Measurements from ENCODE around the gene HPS5.
"Not testable (repeated sequence)": the region's sequence is repeated elsewhere in the genome, so short reads cannot be mapped to it uniquely, and the experiment has no call there.

HPS5 gene, protein sequence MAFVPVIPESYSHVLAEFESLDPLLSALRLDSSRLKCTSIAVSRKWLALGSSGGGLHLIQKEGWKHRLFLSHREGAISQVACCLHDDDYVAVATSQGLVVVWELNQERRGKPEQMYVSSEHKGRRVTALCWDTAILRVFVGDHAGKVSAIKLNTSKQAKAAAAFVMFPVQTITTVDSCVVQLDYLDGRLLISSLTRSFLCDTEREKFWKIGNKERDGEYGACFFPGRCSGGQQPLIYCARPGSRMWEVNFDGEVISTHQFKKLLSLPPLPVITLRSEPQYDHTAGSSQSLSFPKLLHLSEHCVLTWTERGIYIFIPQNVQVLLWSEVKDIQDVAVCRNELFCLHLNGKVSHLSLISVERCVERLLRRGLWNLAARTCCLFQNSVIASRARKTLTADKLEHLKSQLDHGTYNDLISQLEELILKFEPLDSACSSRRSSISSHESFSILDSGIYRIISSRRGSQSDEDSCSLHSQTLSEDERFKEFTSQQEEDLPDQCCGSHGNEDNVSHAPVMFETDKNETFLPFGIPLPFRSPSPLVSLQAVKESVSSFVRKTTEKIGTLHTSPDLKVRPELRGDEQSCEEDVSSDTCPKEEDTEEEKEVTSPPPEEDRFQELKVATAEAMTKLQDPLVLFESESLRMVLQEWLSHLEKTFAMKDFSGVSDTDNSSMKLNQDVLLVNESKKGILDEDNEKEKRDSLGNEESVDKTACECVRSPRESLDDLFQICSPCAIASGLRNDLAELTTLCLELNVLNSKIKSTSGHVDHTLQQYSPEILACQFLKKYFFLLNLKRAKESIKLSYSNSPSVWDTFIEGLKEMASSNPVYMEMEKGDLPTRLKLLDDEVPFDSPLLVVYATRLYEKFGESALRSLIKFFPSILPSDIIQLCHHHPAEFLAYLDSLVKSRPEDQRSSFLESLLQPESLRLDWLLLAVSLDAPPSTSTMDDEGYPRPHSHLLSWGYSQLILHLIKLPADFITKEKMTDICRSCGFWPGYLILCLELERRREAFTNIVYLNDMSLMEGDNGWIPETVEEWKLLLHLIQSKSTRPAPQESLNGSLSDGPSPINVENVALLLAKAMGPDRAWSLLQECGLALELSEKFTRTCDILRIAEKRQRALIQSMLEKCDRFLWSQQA

DNA sequence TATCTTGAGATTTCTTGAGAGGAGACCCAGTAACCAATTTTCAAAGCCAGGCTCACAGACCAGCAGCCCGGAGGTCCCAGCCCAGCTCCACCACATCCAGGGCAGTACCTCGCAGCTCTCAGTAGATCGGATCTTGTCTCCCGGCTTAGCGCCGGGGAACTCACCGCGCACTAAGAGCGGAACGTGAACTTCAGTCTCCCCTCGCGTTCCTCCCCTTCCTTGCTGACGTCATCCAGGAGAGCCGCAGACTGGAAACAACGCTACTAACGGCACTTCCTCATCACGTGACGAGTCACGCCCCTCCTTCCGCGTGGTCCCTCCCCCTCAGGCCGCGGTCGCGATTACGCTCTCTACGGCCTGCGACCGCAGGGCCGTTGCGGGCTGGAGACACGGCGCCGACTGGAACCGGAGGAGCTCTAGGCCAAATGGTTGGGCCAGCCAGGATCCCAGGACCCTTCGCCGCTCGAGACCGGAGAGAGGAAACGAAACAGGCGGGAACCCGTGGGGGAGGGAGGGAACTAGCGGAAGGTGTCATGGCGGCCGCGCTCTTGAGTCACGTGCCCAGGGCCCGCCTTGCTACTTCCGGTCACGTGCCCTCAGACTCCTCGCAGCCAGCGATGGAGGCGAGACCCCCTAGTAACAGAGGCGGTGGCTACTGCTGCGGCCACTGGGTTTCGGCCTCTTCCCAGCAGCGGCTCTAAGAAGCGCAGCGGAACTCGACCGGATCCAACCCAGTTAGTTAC lies at the start of gene HPS5, which contains the start of gene GTF2H1:
Gene HPS5 (minus strand): TSS at position 172 of the 743 bp plus-strand sequence. CDS start 4,282 bp downstream, outside the sequence.
Gene GTF2H1 (plus strand): TSS at position 599 of the 743 bp plus-strand sequence. CDS start 10,508 bp downstream, outside the sequence.
- DNase-seq (ENCODE audit: low spot score) = peak; percentile 96

DNA sequence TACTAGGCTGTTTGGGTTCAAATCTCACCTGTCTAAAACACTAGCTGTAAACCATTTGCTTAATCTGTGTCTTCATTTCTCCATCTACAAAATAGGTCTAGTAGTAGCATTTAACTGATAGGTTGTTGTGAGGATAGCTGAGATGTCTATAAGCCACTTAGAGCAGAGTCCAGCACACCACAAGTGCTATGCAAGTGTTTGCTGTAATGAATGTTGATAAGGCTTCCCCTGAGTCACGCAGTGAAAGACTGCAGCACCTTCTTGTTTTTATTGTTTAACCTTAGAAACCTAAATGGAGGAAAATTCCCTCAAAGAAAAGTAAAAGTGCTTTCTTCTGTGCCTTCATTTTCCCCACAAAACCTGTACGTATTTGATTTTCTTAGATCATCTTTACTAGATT lies 49.3 kb upstream of the HPS5 start:
- DNase-seq (ENCODE audit: low spot score) = no peak

DNA sequence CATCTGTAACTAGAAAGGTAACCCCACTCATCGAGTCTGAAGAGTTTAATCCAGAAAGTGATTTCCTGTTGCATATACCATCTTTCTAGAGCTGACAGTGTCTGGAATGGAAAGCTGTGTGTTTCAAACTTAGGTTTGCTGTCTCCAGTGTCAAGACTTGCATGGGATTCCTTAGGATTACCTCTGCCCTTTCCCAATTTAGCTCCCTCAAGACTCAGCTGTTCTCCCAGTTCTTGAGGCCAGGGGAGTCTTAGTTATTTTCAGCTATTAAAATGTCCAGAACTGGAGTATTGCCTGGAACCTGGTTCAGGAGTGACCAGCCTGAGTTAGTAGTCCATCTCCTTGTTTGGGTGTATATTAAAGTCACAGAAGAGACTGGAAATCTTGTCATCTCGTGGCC lies 47.5 kb upstream of the HPS5 start:
- DNase-seq (ENCODE audit: low spot score) = no peak

DNA sequence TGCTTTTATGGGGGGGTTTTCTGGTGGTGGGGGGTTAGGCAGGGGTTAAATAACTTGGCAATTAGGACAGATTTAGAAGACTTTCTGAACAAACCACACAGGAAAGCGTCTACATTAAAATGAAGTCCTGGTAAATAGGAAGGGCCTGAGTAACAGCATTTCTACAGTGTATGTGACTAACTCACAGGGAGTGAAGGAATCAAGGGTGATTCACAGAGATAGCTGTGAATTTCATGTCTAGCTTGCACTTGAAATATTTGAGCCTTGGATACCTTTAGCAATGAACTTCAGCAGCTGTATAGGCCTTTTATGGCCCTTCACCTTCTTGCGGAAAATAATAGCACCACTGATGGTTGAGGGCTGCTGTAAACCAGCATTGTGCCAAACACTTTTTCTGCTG lies 46.3 kb upstream of the HPS5 start:
- DNase-seq (ENCODE audit: low spot score) = peak; percentile 7

DNA sequence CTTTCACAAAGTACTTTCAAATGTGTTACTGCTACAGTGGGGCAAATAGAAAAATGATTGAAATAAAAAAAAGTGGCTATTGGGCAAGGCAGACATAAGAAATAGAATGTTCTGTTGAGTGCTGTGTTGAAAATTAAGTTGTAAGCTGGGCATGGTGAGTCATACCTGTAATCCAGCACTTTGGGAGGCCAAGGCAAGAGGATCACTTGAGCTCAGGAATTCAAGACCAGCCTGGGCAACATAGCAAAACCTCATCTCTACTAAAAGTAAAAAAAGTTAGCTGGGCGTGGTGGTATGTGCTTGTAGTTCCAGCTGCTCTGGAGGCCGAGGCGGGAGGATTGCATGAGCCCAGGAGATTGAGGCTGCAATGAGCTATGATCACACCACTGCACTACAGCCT lies 45.5 kb upstream of the HPS5 start:
- no peak for DNase-seq (ENCODE audit: low spot score)

DNA sequence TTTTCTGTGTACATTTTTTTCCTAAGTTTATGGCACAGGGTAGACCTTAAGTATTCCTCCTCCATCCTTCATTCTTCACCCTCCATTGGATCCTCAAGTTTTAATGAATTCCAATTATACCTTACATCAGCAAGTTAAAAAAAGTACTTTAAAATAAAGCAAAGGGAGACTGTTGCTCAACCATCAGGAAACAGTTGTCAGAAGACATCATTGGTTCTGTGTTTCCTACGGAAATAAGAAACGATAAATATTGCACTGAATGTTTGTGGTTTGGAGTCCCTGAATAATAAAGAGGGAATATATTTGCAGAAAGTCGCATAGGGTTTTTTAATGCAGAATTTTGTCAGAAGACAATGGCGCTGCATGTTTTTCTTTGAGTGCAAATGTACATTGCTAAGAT lies 44.3 kb upstream of the HPS5 start:
- no peak for DNase-seq (ENCODE audit: low spot score)

DNA sequence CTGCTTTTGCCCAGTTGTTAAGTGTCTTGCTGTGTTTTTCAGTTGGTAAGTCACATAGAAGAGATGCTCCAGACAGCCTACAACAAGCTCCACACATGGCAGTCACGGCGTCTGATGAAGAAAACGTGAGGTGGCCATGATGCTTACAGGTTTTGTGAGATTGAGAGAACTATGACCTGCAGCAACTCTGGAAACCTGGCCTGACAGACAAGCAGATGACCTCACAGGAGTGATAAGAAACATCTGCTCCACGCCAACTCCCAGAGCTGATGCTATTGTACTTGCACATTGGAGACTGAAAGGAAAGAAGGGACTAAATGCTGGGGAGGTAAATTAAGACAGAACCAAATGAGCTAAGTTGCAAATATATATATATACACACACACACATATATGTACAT lies 43.8 kb upstream of the HPS5 start:
- DNase-seq (ENCODE audit: low spot score) = no peak

DNA sequence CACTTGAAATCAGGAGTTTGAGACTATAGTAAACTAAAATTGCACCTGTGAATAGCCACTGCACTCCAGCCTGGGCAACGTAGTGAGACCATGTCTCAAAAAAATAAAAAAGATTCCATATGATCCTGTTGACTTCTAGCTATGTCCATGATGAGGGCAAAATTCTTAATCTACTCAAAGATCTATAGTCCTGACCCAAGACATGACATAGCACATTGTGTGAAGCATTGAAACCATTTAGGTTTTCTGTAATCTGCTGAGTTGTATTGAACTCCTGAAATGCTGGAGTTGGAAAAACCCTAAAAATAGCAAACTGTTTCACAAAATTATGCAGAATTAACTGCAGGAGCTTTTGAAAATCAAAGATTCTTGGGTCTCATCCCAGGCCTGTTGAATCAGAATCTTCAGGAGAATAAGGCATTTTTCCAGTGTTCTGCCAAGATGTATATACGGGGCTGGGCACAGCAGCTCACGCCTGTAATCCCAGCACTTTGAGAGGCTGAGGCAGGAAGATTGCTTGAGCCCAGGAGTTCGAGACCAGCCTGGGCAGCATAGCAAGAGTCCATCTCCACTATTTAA lies 42.6 kb upstream of the HPS5 start:
- DNase-seq (ENCODE audit: low spot score) = no peak

DNA sequence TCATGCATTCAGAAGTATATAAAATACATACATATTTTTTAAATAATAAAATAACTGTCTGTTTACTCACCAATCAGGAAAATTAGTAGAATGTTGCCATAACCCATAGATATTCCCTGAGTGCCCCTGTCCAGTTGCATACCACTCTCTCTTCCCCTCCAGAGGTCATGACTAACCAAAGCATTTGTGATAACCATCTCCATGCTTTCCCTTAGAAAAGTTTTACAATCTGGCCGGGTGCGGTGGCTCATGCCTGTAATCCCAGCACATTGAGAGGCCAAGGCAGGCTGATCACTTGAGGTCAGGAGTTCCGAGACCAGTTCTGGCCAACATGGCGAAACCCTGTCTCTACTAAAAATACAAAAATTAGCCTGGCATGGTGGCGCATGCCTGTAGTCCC lies 39.2 kb upstream of the HPS5 start:
- DNase-seq (ENCODE audit: low spot score) = no peak

DNA sequence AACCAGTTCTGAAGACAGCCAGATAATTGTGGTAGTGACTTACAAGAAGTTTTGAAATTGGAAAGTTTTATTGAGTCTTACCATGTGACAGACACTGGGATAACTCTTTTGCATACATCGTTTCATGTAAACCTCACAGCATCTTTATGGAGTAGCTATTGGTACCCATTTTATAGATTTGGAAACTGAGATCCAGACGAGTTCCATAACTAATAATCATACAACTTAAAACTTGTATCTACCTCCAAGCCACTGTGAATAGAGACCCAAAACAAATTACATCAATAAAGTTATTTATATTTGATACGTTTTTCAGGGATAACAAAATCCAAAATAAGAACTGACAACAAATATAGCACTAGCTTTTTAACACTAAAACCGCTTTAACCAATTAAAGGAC lies 36.7 kb upstream of the HPS5 start:
- no peak for DNase-seq (ENCODE audit: low spot score)

DNA sequence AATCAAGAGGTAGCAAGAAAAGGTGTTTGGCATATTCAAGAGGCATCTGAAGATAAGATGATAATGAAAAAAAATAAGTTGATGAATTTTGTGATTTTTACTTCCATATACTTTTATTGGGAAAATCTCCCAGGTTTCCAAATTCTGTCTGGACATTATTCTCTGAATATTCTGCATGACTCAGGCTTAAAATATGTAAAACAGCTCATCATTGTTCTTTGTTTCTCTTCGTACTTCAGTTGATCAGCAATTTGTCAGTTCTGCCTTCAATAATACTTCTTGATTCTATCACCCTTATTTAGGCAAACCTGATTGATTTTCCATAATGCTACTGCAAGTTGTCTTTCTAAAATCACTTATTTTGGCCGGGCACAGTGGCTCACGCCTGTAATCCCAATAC lies 30.6 kb upstream of the HPS5 start:
- no peak for DNase-seq (ENCODE audit: low spot score)

DNA sequence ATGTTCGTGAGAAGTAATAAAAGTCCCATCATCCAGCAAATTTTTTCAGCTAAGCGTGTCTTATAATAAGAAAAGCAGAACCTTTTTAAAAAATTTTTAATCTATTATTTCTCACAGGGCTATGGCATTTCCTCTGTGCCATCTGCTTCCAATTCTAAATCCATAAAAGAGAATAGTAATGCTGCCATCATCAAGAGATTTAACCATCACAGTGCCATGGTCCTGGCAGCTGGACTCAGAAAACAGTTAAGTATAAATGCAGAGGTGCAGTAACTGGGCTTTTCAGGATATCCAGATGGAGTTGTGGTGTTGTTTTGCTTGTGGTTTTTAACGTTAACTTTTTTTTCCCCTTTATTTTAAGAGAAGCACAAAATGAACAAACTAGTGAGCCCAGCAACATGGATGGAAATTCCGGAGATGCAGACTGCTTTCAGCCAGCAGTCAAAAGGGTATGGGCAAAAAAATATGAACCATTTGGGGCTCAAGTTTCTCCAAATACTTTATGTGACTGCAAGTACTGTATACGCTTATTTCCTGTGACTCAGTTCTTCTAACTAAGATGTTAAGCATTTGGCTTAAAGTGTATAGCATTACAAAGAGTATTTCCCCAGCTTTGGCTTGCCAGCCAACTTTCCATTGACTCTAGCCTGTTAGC lies 25.7 kb upstream of the HPS5 start:
- no peak for DNase-seq (ENCODE audit: low spot score)

DNA sequence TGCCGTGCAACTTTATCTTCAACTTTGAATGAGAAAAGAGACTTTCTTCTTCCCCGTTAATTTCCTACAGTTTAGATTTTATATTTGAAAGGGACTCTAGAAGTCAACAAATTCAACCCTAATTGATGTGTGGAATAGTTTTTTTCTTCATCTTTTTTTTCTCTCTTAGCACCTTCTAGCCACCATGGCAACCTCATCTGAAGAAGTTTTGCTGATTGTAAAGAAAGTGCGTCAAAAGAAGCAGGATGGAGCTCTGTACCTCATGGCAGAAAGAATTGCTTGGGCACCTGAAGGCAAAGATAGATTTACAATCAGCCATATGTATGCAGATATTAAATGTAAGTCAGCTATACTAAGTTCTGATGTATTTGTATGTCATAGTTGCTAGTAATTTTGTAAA lies 11.0 kb upstream of the HPS5 start:
- peak; percentile 42 for DNase-seq (ENCODE audit: low spot score)

DNA sequence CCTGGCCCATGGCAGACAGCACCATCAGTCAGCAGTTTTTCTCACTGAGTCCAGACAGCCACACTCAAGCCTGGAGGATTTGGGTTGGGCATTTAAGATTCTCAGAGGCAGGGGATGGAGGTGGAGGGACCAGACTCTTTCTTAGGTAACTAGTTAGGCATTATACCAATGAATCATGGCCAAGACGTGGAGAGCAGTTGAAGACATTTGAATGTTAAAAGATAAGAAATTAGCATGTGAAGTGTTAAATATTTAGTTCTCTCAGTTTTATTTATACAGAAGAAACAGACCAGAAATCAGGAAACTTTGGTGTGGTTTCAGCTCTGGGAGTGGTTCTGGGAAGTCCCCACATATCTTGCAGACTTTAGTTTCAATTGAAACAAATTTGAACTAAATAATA lies 10.4 kb upstream of the HPS5 start:
- DNase-seq (ENCODE audit: low spot score) = peak; percentile 70

DNA sequence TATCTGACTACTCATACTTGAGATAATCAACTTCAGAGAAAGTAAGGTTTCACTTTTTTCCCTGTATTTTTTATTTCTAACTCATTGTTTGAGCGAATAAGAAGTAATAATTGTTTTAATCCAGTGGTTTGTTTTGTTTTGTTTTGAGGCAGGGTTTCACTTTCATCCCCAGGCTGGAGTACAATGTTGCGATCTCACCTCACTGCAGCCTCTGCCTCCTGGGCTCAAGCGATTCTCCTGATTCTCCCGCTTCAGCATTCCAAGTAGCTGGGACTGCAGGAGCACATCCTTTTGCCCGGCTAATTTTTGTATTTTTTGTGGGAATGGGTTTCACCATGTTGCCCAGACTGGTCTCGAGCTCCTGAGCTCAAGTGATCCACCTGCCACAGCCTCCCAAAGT lies 9.0 kb upstream of the HPS5 start:
- DNase-seq (ENCODE audit: low spot score) = no peak

DNA sequence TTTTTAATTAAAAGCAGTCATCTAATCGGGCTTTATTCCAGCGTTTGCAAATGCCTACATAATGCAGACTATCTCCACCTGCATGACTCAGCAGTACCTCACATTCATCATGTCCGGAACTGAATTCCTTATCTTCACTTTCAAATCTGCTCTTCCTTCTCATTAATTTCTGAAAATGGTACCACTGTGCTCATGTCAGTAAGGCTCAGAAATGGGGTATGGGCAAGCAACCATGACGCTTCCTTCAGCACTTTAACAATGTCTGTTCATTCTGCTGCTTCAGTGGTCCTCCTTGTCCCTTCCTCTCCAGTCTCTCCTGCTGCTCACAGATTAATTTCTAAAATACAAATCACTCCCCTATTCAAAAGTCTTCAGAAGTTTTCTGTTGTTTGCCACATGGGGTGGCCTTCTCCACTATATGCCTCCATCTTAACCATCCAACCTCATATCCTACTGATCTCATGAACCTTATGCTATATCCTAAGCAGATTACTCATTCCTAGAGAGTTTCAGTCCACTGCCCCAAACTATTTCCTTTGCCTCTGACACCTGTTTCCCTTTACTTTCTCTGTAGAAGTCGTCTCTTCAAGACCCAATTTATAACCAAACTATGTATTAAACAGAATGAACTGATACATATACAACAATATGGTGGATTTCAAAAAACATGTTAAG lies 7.4 kb upstream of the HPS5 start:
- DNase-seq (ENCODE audit: low spot score) = peak; percentile 26

DNA sequence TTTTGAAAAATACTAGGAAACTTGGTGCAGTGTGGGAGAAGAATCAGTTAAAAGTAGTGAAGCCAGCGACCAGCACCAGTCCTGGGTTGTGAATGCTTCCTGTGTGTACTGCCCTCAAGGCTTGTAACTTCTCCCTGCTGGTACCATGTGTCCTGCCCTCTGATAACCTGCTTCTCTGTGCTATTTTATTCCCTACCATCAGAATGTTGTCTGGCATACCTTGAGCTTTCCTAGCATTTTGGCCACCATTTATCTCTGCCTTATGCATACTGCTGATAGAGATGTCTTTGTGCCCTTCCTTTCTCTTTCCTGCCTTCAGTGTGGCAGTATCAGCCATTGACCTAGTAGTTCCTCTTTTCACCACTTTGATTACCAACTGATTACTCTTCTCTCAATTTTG lies 2.4 kb upstream of the HPS5 start:
- DNase-seq (ENCODE audit: low spot score) = no peak

DNA sequence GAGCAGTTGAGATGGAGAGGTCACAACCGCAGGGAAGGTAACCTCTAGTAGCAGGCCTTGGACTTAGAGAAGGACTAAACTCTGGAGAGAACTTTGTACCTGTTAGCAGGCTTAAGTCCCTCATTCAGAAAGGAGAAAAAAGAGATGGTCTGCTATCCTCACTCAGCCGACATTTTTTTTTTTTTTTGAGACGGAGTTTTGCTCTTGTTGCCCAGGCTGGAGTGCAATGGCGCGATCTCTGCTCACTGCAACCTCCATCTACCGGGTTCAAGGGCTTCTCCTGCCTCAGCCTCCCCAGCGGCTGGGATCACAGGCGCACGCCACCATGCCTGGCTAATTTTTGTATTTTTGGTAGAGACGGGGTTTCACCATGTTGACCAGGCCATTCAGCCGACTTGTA lies 1.9 kb upstream of the HPS5 start:
- not testable (repeated sequence) for DNase-seq (ENCODE audit: low spot score)

DNA sequence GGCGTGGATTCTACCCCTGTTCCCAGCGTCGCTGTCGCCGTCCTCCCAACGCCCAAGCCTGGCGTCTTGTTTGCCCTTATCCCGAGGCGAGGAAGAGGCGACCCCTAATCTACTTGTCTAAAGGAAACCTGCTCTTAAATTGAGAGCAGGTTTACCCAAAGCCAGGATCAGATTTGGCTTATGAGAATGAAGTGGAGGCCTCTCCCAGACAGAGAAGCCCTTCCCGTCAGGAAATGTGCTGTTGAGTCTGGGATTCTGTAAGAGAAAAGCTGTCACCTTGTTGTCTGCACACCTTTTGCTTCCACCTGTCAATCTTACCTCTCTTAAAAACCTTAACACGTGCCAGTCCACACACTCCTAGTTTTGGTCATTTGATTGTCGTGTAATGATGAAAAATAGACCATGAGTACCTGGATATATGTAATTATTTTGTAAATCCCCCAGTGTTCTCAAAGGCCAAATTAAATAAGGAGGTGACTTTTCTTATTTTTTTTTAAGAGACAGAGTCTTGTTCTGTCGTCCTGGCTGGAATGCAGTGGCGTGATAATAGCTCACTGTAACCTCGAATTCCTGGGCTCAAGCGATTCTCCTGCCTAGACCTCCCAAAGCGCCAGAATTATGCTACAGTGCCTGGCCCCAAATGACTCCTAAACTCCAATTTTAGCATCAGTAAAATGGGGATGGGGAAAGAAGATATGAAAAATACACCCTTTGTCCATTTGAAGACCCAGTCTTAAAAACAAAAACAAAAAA lies 1.1 kb upstream of the HPS5 start:
- no peak for DNase-seq (ENCODE audit: low spot score)

DNA sequence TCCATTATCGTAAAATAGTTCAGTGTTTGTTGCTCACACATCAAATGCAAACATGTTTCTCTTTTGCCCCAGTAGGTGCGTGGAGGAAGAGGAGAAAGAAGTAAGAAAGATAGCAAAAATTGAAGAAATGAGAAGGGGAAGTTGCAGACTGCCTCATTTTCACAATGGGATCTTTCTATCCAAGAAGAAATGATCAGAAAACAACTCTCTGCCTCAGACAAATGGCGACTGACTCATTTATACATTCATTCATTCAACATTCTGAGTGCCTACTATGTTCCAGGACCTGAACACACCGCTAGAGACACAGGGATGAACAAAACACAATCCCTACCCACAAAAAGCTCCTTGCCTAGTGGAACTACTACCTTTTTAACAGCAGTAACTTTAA lies 367 bp downstream of the HPS5 start:
- DNase-seq (ENCODE audit: low spot score) = no peak
